ENCODE results near the gene CD63.

The CD63 gene

DNA sequence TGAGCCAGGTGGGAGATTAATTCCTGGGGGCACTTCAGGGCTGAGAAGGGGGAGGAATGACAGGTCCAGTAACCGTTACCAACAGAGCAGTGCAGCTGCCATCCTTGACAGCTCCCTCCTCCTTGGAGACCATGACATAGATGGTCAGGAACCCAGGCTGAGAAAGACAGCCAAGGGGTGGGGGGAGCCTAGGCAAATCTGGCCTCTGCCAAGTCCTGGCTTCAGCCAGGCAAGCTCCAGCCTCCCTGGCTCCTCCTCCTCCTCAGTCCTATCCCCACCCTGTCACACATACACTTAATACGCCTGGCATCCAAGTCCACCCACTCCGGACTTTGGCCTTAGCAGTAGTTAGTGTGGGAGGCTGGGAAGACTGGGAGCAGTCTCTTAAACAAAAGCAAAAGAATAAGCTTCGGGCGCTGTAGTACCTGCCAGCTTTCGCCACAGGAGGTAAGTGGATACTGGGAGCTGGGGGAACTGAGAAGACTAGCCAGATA lies 8.7 kb downstream of the CD63 start, which contains the start of gene RDH5:
Gene RDH5 (plus strand): TSS at position 323 of the 494 bp plus-strand sequence. CDS start 792 bp downstream, outside the sequence.
- no peak for DNase-seq

DNA sequence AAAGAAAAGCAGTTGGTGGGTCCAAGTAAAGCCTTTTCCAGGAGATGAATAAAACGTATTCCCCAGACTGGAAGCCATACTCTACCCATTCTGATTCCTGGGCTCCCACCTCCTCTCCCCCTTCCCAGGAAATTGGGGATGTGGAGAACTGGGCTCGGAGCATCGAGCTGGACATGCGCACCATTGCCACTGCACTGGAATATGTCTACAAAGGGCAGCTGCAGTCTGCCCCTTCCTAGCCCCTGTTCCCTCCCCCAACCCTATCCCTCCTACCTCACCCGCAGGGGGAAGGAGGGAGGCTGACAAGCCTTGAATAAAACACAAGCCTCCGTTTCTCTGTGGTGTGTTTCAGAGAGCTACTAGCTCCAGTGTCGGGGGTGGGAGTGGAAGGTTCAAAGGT lies 9.4 kb downstream of the CD63 start:
- DNase-seq, result no peak

DNA sequence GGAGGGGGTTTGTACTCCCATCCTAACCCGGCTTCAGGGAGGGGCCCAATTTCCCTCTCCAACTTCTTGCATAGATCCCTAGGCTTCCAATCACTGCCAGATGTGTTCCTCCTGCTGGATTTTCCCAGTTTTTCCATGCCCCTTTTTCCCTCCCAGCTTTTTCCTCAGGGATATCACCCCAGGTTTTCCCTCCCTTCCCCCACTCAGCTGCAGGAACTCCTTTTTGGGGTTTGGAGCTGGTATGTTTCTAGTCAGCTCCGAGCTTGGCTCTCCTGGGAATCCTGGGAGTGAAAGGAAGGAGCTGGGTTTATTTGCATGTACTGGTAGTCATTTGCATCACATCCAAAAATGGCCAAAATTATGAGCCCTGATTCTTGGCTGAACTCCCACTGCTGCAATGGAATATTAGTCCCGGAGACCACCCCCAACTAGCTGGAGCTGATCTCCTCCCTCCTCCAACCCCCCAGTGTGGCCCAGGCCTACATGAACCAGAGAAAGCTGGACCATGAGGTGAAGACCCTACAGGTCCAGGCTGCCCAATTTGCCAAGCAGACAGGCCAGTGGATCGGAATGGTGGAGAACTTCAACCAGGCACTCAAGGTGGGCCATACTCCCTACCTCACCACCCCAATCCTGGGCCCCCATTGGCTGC lies 10.1 kb downstream of the CD63 start:
- no peak for DNase-seq

DNA sequence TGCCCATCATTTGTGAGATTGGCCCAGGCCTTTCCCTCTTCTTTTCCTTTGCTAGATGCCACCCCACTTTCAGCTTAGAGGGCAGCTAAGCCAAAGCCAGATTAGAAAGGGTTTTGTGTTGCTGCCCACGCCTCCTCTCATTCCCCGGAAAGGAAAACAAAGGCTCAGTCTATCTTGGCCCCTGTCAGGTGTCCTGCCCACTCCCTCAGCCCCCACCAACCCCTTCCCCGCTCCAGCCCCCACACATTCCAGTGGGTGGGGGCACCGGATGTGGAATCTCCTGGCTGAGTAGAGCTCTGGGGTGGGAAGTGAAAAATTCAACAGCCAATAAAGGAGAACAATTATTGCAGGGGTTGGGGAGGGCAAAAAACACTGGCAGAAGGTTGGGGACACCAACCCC lies 10.8 kb downstream of the CD63 start:
- no peak for DNase-seq

DNA sequence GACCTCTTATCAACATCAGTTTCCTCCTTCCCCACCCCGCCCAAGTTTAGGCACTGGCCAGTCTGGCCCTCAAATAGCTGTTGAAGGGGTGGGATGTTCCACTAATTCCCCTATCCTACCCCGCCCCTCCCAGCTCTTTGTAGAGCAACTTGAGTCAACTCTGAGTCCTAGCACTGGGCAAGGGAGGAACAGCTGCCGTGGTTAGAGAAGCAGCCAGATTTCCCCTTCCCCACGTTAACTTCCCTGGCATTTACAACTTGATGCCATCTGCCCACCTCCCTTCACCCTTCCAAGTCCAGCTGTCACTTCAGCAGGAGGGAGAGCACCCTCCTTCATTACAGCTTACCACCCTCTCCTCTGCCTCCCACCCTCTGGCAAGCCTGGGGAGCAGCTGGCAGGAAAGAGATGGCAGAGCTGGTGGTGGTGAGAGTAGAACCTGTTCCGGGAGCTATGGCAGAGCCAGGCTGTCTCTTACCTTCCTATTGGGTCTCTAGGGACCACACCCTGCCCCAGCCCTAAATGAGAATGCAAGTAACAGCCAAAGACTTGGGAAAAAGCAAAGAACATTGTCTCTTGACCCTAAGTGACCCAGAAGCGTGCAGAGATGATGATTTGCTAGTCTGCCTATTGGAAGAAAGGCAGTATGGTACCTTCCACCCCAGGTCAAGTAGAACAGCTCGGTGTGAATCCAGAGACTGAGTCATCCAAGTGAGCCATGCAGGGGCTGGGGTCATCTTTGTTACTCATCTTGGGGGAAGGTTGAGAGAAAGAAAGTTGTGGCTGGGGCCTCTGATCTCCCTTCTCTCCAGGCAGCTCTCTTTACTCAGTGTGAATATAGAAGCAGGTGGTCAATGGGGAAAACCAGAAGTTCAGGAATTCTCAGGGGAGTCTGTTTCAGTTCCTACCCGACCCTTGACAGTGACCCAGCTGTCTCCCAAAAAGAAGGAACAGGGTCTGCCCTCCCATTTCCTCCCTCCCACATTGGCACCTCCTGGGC lies 11.5 kb downstream of the CD63 start:
- no peak for DNase-seq

DNA sequence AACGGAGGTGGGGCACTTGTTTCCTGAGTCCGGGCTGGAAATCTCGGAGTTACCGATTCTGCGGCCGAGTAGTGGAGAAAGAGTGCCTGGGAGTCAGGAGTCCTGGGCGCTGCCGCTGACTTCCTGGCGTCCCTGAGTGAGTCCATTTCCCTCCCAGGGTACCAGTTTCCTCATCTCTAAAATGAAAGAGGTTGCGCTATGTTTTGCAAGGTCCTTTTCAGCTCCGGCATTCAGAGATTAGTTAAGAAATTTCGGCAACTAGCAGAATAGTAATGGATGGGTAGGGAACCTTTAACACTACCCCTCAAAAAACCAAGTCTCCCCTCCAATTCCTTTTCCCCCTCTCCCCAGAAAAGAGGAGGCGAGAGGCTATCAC lies 12.2 kb downstream of the CD63 start:
- no peak for DNase-seq

DNA sequence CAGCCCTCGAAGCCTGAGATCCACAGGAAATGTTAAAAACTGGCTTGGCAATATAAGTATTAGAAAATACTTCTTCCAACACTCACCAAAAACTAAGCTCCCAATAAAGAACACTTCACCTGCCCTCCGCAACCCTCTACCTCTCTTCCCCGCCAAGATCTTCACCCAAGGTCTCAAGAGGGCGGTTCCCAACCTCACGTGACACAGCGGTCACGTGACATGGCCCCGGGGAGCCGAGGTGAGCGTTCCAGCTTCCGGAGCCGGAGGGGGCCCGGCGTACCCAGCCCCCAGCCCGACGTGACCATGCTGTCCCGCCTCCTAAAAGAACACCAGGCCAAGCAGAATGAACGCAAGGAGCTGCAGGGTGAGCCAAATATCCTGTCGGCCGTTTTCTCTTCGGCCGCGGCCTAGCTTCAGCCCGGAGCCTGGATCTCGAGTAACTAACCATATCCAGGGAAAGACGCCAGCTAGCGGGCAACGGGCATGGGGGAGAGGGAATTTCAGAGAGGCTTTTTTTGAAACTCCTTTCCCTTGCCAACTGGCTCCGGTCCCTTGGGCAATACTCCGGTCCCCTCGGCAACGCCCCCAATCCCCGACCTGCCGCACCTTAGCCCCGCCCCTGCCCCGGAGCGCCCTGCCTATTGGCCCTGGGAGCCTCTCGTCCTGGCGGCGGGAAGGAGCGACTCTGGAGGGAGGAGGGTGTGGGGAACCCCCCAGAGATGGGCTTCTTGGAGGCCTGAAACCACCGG lies 12.8 kb downstream of the CD63 start, which contains the start of gene BLOC1S1:
Gene BLOC1S1 (plus strand): TSS at position 214 of the 749 bp plus-strand sequence. CDS start 6 bp downstream, at position 220.
- peak; percentile 88 for DNase-seq

DNA sequence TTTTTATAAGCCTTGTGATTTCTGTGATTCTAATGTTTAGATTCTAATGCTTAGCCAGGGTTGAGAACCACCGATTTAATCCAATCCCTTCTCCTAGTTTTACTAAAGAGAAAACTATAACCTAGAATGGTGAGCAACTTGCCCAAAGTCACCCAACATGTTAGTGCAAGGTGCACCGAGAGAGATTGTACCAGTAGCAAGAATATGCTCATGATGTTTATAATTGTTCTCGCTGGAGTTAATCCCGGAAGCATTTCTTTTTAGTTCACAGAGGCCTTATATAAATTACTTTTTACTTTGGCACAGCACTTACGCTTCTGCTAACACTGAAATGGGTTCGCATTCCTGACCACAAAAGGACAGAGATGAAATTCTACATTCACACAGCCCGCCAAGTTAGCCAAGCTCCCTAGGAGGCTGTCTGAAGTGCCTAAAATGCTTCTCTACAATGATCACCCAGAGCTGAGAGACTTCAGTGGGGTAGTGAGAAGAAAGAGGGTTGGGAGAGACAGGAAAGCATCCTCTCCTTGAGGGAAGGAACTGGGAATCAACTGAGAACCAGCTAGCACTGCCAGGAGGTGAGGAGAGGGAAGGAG lies 13.5 kb downstream of the CD63 start:
- no peak for DNase-seq

DNA sequence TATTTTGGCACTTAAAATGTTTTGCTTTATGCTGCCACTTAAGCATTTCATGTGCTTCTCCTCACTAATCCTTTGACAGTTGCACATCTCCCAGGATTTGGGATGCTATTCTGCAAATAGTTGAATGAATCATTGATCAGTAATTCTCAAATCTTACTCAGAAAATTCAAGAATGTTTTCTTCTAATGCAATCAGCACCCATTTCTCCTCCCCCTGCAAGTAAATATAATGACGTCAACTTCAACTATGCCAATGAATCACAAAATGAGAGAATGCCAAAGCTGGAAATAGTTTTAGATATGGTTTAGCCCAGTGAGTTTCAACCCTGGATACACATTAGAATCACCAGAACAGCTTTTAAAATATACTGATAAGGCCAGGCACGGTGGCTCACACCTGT lies 15.1 kb downstream of the CD63 start:
- DNase-seq, result no peak

DNA sequence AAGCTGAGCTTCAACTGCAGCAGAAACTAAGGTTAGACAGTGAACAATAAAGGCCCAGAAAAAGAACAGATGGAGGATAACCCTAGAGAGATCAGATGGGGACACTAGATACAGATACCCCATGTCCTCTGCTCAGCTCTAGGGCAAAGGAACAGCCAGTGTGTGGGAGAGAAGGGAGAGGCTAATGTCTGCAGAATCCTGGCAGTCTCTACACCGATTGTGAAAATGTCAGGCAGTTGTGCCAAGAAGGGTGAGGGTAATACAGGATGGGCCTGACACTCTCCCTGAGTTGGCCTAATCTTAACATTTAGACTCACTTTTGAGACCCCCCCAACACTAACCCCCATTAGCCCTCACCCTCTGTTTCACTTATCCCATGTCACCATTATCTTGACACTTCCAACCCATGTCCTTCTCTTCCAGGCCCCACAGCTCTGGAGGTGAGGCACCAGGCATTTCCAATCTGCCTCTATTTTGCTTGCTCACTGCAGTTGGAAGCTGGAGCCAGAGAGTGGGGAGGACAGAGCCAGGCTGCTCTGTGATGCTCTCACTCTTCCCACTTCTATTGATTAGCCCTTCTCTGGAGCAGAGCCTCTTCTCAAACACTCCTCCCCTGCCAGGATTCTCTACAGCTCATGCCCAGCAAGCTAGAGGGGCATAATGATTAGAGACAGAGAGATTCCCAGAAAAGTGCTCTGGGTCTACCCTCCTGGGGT lies 16.0 kb downstream of the CD63 start:
- no peak for DNase-seq

DNA sequence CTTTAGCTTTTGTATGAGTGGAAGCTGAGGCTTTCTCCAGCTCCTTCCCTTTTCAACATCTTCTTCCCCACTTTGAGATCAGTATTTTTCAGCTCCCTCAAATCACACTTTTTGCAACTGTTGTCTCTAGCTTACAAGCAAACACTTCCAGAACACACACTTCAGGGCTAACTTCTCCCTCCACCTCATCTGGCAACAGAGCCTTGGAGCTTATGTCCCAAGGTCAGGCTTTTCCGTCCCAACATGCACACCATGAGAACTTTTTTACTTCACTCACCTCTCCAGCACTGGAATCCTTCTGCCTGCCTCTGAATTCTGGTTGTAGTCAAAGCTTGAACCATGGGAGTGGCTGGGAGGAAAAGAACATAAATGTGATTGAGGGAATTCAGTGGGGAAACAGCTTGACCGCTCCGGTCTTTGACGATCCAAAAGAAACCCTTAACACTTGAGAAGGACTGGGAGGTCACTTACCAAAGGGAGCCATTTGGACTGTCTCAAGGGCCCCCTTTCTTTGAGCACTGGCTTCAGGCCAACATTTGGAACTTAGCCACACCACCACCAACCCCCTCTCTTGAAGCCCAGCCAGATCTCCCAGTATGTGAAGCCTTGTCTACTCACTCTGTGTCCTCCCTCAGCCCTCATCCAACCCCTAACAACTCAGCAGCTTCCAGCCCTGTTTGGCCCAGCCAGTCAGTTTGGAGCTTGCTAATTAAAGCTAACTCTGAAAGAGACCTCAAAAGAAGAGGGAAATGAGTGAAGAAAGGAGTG lies 16.8 kb downstream of the CD63 start:
- no peak for DNase-seq

DNA sequence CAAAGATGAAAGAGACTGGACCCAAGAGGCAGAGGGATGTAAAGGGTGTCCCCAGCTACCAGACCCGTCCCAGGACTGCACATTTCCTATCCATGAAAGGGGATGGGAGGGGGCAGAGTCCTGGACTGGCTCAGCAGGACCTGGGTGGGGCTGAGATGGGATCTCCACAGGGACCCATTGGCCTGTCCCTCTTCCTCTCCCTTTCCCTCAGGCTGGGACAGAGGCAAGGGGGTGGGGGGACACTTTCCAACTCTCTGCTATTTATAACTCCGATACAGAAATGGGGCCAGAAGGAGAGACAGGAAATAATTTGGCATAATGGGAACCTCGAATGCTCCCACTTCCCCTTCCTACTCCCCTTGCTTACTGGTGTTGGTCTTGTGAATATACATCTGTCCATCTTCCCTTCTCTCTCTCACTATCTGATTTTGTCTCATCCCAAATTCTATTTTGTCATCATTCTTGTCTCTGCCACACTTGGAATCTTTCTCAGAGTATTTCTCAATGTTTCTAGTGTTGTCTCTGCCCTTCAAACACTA lies 20.0 kb downstream of the CD63 start:
- no peak for DNase-seq

DNA sequence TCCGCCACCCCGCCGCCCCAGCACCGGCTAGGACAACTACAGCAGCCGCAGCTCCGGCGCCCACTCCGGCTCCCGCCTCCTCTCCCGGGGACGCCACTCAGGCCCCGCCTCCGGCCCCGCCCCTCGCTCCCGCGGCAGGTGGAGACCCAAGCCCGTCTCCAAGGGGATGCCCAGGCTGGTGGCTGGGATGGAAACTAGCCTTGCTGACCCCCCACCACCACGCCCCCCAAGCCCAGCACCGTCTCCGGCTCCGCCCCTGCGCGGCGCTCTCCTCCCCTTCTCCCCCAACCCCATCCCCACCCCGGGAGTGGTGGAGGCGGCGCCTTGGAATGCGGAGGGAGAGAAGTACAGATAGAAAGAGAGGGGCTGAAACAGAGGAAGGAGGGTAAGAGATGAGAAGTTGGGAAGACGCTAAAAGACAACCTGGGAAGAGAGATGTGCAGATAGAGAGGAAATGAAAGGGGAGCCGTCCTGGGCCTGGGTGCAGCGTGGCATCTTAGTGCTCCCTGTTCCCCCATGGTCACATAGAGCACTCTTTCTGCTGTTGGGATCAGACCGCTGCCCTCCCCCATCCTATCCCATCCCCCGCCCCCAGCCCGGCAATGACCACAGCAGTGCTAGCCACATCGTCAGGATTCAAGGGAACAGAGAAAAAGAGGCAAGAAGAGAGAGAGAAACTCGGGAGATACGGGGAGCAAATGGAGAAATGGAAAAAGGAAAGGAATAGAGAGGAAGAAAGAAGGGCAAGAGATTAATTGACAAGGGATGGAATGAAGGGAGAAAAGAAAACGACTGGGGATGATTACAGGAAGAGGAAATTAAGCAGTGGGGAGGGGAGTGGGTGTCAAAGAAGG lies 20.7 kb downstream of the CD63 start, which contains the start of gene ITGA7:
Gene ITGA7 (minus strand): TSS at position 64 of the 854 bp plus-strand sequence. CDS start 222 bp downstream, outside the sequence.
- peak; percentile 50 for DNase-seq

DNA sequence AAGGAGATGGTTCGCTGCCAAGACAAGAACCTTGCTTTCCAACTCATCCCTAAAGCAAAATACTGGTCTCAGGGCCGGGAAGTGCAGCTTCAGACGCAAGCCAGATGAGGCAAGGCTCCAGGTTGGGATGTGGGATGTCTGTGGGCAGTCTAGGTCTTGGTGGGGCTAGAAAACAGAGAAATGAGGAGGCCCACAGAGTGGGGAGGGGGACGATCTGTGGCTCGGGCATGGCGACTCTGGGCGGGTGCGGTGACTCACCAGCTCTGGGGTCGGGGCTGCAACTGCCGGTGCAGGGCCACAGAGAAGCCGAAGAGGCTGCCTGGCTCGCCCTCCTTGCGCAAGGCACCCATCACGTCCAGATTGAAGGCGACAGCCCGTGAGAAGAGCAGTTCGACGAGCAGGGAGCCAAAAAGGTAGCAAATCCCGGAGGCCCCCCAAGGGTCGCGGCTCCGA lies 21.6 kb downstream of the CD63 start:
- DNase-seq, result no peak

DNA sequence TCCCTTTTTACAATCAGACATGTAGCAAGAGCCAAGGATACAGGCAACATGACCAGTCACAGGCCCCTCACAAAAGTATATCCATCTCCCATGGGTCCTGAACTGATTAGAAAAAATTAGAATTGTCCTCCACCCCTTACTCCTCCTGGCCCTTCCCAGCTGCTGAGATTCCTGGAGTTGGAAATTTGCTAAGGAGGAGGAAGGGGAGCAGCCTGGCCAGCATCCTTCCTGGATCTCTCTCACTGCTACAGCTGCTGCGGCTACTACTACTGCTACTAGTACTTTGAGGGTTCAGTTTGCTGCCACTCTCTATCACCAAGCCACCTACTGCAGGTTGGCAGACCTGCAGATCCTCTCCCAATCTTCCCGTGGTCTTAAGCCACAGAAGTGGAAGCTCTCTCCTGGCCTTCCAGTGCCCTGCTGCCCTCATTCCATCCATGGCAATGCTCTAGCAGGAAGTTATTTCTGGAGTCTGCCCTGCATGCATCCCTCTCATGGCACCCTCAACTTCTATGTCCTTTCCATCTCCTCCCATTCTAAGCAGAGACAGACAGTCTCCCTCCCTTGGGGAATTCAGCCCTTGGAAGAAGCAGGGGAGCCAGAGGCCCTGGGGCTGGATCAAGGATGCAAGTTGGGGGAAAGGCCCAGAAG lies 22.1 kb downstream of the CD63 start:
- DNase-seq, result no peak

DNA sequence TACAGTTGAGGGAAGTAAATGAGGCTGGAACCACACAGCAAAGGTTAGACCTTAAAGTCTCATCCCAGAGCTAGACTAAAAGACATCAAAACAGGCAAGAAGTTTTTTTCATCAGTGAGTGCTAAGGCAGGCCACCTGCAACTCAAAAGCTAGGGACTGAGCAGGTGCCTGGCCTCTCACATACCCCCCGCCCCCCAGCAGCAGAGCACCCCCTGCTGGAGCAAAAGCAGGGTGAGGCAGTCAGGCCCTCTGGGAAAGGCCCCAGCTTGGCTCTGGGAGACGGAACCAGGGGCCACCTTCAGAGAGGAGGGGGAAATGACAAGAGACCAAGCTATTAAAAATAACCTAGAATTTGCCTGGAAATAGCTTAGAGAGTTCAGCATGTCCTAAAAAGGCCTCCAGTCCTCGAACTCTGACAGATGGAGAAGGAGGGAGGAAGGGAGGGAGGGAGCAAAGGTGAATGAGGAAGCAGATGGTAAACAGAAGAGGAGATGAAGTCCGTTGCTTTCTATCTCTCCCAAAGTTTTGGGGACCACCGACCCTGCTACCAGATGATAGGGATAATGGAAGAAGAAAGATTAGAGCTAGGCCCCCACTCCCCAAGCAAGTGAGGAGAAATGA lies 22.9 kb downstream of the CD63 start:
- DNase-seq, result no peak

DNA sequence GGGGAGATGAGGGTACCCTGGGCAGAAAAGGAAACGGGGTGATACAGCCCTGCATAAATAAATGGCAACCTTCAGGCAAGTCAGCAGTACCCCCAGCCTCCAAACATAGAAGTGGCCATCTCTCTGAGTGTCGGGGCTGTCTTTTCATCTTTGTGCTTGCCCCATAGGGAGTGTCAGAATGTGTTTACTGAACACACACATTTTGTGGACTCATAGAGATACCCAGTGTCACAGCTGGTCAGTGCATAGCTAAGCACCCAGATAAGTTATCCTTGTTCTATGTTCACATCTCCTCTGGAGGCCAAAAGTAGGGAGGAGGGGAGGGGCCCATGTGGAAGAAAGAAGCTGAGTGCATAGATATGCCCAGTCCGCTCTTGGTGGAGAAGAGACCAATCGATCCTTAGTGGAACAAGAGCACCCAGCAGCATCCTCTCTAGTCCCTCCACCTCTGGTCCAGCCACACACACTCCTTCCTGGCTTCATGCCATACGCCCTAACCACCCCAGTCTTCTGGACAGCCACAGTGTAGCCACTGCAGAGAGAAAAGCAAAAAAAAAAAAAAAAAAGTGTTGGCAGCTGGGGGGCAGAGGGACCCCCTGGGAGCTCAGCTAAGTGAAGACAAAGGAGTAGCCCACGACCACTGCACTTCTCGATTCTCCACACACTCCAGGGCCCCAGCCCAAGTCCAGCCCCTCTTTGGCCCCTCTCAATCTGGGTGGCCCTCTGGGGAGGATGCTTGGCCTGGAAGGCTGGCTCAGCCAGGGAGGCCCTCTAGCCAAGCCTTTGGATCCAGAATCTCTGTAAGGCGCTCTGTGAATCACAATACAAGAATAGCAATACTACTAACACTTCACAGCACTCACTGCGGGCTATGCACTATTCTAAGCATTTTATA lies 23.7 kb downstream of the CD63 start:
- no peak for DNase-seq
